GM12892 (cell line): ENCODE data around the gene C17orf114.
A peak's percentile ranks its signal among the peaks of the same experiment; 100 is the strongest.
"Not testable (repeated sequence)": the region's sequence is repeated elsewhere in the genome, so short reads cannot be mapped to it uniquely, and the experiment has no call there.

Experiments
- DNase-seq: peaks from one replicate; pipeline ENCODE4 v3.0.0; 2011; ENCODE audit not compliant: insufficient read length
- FAIRE-seq: peaks from 2 replicates; lab custom pipeline; 2011; peaks lifted over from hg19 to GRCh38; lab: Jason Lieb, UNC
- POLR2A ChIP-seq: IDR thresholded peaks from 2 replicates; pipeline ENCODE4 v1.6.1; 2011; ENCODE audit warnings: low read depth, low read length, control low read depth
- POLR2AphosphoS5 ChIP-seq: IDR thresholded peaks from 2 replicates; pipeline ENCODE4 v1.6.1; 2011; ENCODE audit warnings: low read depth, low read length, control low read depth
- TAF1 ChIP-seq: IDR thresholded peaks from 2 replicates; pipeline ENCODE4 v1.6.1; 2011; ENCODE audit warnings: low read depth, mild to moderate bottlenecking, control low read depth, low read length, borderline replicate concordance

The C17orf114 gene

DNA sequence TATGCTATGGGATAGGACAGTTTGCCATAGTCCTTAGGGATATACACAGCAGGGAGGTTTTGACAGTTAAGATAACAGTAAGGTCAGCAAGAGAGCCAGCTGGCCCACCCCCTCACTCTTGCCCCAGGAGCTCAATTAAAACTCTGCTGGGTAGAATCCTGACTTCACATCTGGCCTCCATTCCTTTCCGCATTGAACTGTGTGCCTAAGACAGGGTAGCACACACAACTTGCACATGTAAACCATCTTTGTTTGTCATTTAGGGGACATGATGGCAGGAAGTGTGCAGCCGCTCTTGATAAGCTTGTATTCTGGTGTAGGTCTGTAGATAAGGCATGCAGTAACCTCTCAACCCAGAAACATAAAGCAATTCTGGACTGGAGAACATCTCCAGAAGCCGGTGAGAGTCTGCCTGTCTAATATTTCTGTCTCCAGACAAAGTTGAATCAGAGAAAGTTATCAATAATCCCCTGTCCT, 36.2 kb upstream of the C17orf114 start:
- FAIRE-seq (no peak), DNase-seq (no peak)
- TF ChIP-seq POLR2A (no peak), TAF1 (no peak)

DNA sequence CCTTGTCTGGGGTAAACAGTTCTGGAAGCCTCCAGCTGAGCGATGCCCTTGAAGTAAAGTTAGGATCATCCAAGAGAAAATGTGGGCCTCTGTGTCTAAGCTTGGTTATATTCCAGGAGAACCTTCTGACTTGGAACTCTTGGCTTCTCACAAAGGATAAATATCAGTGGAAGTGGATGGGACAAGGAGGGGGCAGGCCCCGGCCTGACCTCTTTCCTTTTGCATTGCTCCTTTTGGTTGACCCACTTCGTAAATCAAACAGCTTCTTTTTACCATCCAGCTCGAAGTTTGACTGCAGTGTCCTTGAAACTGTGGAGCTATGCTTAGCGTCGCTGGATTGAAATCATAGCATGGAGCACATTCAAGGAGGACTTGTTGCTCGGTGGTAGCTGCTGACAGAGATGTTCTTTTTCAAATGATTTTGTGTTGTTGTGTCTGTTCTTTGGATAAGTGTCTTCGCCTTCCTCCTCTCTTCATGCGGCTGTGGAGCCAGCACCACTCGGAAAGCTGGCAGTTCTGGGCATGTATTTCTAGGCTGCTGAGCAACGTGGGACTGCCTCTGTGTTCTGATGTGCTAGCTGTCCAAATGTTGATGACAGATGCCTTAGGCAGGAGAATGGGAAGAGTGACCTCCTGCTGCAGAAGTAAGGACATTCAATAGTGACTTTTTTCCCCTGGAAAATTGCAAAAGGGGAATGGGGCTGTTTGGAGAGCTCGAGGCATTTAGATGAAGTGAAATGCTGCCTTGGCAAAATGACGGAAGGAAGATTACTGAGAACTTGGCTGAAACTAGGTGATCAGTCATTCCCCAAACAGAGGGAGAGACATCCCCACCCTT, 35.6 kb upstream of the C17orf114 start:
- DNase-seq (no peak), FAIRE-seq (no peak)
- TF ChIP-seq TAF1 (no peak), POLR2A (no peak), POLR2AphosphoS5 (no peak)

DNA sequence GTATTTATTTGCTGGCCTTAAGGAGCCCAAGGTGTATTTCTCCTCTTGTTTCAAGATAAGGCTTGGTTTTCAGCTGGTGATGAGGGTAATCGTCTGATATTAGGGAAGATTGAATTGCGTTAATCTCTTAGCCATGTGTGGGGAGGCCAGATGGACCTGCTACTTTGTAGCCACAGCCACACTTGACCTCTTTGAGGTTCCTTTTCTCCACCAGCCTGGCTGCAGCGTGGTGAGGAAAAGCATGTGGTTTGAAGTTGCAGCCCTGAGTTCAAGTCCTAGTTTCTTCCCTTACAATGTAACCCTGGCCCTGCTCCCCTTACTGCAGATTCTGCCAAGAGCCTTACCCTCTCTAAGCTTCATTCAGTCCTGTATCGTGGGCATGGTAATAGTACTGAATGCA, 34.1 kb upstream of the C17orf114 start:
- FAIRE-seq (no peak), DNase-seq (no peak)
- TF ChIP-seq POLR2A: no peak
- TF ChIP-seq POLR2AphosphoS5: no peak
- no peak for TF ChIP-seq TAF1

DNA sequence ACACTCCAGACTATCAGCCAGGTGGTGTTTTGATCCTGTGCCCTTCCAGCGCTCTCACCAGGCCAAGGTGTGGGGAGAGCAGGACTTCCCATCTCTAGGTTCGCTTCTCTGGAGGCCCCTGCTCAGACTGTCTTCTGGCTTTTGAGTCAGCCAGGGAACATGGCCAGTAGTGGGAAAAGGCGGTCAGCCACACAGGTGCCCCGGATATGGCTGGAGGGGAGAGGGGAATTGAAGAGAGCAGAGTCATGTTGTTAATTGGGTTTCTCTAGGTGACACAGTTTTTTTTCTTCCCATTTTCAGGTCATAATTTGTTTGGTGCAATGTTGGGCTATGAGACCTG, 32.5 kb upstream of the C17orf114 start:
- DNase-seq (no peak), FAIRE-seq (no peak)
- no peak for TF ChIP-seq POLR2A
- TF ChIP-seq POLR2AphosphoS5: no peak
- no peak for TF ChIP-seq TAF1

DNA sequence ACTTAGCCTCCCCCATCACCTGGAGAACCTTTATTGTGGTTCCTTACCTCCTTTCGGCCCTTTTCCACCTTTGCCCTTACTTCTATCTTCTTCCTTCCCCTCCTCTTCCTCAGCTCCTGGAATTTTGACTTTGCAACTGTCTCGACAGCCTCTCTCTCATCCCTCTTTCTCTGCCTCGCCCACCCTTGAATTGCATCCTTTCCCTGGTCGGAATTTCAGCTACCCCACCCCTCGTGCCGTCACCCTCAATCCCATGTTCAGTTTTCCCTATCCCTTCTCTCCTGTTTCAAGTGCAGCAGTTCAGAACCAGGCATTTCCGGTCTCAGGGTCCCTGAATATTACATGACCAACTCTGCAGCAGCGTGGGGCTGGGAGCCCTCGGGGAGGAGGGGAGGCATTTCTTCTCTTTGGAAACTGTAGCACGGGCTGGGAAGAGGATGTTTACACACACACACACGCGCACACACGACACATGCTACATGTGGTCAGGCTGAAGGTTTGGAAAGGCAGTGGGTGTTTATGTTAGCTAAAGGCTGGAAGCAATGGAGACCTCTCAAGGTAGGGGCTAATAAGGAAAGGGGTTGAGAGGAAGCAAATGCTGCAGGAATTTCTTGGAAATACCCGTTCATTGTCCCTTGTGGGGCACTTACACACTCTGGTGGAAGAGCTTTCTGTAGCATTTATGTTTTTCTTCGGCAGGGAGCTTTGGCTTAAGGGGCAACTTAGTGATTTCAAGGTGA, 32.0 kb upstream of the C17orf114 start:
- no peak for DNase-seq
- no peak for FAIRE-seq
- TF ChIP-seq TAF1 (no peak), POLR2A (no peak), POLR2AphosphoS5 (no peak)

DNA sequence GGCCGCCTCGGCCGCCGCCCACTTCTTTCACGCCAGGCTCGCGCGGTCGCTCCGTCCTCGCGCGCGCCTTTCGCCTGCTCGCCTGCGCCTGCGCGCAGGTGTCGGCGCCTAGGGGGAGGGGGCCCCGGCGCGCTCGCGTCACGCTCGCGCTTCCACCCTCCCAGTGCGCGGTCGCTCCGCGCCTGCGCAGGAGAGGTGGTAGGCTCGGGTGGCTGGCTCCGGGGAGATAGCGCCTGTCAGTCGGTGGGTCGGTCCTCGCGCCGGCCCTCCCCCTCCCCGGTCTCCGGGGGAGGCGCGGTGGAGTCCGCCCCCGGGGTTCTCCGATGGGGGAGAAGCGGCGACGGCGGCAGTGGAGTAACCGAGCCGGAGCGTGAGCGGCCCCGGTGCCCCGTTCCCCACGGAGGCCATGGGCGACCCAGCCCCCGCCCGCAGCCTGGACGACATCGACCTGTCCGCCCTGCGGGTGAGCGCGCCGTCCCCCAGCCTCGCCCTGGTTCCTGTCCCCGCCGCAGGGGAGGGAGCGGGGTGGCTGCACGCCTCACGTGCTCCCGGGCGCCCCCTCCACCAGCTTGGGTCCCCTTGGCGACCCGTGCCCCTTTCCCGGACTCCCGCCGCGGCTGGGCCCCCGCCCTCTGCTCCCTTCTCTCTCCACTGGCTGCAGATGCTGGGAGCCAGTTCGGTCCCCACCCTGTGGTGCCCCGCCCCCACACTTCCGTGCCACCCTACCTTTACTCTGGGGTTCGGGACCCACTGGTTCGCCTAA, 31.2 kb upstream of the C17orf114 start, which contains the start of gene MINK1:
Gene MINK1 (plus strand): TSS at position 163 of the 763 bp plus-strand sequence. CDS start 244 bp downstream, at position 407.
- peak; percentile 93 for FAIRE-seq
- TF ChIP-seq POLR2AphosphoS5 (peak; percentile 55; the same call in 1 of the 2 replicates), TAF1 (0 out of 2 replicates have a peak, but pooled peaks have one; percentile 9), POLR2A (0 out of 2 replicates have a peak, but pooled peaks have one; percentile 58)
- peak; percentile 99 for DNase-seq

DNA sequence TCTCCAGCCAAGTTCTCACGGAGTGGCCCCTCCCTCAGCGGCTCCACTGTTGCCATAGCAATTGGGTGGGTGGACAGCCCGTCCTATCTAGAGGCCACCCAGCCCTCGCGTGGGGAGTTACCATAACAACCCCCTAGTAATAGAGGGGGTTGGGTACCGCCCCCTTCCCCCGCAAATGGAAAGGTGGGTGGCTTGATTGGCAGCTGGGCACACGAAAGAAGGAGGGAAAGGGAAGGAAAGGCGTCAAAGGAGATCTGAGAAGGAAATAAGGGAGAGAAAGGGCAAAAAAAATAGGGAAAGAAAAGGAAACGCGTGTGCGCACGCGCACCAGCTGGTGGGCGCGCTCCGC, 30.7 kb upstream of the C17orf114 start:
- not testable (repeated sequence) for FAIRE-seq, DNase-seq

DNA sequence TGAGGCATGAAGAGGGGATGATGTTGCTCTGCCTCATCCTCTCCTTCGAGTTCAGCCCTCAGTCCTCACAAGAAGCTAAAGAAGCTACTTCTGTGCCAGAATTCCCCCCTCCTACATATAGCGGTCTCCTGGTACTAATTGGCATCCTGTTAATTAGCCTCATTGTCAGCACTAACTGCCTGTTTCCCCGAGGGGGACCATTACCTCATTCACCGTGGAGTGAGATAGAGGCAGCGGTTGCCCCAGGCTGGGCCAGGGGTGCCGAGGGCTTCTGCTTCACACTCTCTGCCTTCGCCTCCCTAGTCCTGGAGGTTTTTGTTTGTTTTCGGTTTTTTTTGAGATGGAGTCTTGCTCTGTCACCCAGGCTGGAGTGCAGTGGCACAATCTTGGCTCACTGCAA, 25.3 kb upstream of the C17orf114 start:
- FAIRE-seq: no peak
- no peak for DNase-seq
- TF ChIP-seq TAF1 (no peak), POLR2AphosphoS5 (no peak)

DNA sequence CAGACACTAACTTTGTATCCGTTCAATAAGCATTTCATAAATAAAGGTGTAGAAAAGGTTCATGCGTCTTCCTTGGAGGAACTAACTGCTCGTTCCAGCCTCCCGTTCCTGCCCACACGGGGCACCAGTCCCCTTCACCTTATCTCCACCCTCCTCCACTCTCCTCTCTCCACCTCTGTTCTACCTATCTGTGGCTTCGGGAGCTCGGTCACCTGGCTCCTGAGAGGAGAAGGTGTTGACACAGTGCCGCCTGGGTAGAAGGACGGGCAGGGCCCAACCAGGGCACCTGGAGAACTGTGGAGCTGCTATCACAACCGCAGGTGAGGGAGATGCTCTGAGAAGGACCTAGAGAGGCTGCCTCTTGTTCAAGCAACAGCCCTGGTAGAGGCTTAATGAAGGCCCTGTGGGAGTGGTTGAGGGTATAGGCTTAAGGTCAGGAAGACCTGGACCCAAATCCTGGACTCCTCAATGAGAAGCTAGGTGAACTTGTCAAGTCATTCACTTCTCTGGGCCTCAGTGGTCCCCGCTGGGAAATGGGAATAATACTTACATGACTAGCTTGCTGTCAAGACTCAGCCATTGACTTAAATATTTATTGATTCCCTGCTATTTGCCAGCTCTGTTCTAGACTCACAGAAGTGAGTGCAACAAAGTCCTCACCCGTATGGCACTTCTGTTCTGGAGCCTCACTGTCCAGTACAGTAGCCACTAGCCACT, 21.4 kb upstream of the C17orf114 start:
- no peak for FAIRE-seq

DNA sequence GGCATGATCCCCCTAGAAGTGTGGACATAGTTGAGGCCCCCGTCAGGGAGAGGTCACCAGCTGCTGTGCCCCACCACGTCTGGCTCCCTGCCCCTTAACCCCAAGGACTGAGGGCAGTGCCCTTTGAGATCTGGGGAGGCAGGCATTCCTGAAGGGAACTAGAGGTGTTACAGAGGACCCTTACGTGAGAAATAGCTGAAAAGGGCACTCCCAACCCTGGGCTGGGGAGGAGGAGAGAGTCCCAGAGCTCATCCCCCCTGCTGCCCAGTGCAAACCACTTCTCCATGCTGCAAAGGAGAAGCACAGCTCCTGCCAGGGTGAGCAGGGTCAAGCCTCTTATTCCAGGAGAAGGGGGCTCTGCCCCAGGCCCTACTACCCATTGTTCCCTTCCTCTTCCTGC, 20.7 kb upstream of the C17orf114 start:
- TF ChIP-seq TAF1 (no peak), POLR2AphosphoS5 (no peak), POLR2A (no peak)
- DNase-seq: no peak
- no peak for FAIRE-seq

More for the DNA sequence above, 21.4 kb upstream of the C17orf114 start:
- no peak for TF ChIP-seq POLR2A
- TF ChIP-seq TAF1: no peak
- TF ChIP-seq POLR2AphosphoS5: no peak
- DNase-seq: no peak

DNA sequence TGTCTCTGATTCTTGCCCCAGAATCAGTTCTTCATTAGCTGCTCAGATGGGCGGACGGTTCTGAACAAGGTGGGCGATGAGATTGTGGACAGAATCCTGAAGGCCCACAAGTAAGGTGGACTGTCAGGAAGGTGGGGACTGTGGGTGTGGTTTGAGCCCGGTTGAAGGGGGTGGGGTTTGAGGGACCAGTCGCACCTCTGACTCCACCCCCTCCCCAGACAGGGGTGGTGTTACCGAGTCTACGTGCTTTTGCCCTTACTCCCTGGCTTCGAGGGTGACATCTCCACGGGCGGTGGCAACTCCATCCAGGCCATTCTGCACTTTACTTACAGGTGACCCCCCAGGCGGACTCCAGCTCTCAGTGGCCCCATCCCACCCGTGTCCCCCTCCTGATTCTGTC, 16.1 kb upstream of the C17orf114 start:
- DNase-seq: no peak
- no peak for FAIRE-seq
- TF ChIP-seq TAF1: no peak
- no peak for TF ChIP-seq POLR2A
- TF ChIP-seq POLR2AphosphoS5: no peak
